ENCODE measurements around the gene INTS7. TPM values are rescaled to one million over a fixed set of nuclear protein-coding genes. Genes with fewer than 3 reads are reported as not detected.
"Not testable (repeated sequence)": the region's sequence is repeated elsewhere in the genome, so short reads cannot be mapped to it uniquely, and the experiment has no call there.

INTS7 gene
- total RNA-seq, 1 experiment from 2014 or later: 45.0 TPM

GRCh38 chr1:211938561-211938997, 96.8 kb downstream of the INTS7 start:
- TF ChIP-seq EZH2 (IDR thresholded peaks at IDR 0.05; ENCODE audit: borderline replicate concordance, low read depth, low read length, poor library complexity, severe bottlenecking): no peak
- TF ChIP-seq CTCF (conservative IDR thresholded peaks at IDR 0.05; ENCODE audit: low read depth, low read length): no peak
- Histone ChIP-seq H3K4me1 (ENCODE audit: insufficient read depth, low read length, poor library complexity, severe bottlenecking) (no peaks in the 10 kb centered on the region), H3K27me3 (replicated peaks; ENCODE audit: insufficient read depth, low read depth, low read length, poor library complexity) (no peaks in the 10 kb centered on the region), H3K27ac (ENCODE audit: low read depth, low read length, poor library complexity, severe bottlenecking) (no peak overlapping the region), H3K36me3 (ENCODE audit: insufficient read depth, low read length, poor library complexity, severe bottlenecking) (no peaks in the 10 kb centered on the region), H3K9me3 (ENCODE audit: low read depth, low read length, poor library complexity, severe bottlenecking) (no peaks in the 10 kb centered on the region), H3K4me3 (ENCODE audit: low read depth, low read length, poor library complexity, severe bottlenecking) (no peak overlapping the region)
- CTCF ChIA-PET: no interaction called here
- intact Hi-C loops (cut with micrococcal nuclease; ENCODE audit: unreplicated experiment): no loop called here
- no peak for DNase-seq (ENCODE audit: low spot score)
- POLR2A ChIA-PET (ENCODE audit: low non-redundant PET): no interaction called here
- BruUV-seq (replicated peaks): no TSS peak

- H3K27me3 ChIP-seq (replicated peaks; ENCODE audit: insufficient read depth, low read depth, low read length, poor library complexity); H3K4me1 ChIP-seq (ENCODE audit: insufficient read depth, low read length, poor library complexity, severe bottlenecking); DNase-seq (ENCODE audit: low spot score); H3K36me3 ChIP-seq (ENCODE audit: insufficient read depth, low read length, poor library complexity, severe bottlenecking); intact Hi-C loops (cut with micrococcal nuclease; ENCODE audit: unreplicated experiment); POLR2A ChIA-PET (ENCODE audit: low non-redundant PET); H3K4me3 ChIP-seq (ENCODE audit: low read depth, low read length, poor library complexity, severe bottlenecking); H3K9me3 ChIP-seq (ENCODE audit: low read depth, low read length, poor library complexity, severe bottlenecking); BruUV-seq (replicated peaks); CTCF ChIA-PET; H3K27ac ChIP-seq (ENCODE audit: low read depth, low read length, poor library complexity, severe bottlenecking): not testable (repeated sequence)
Observed at GRCh38 chr1:211937422-211937821, 97.9 kb downstream of the INTS7 start.

GRCh38 chr1:211935448-211935970, 99.8 kb downstream of the INTS7 start:
- no TSS peak for BruUV-seq (replicated peaks)
- ChIA-PET CTCF (no interaction called here), POLR2A (ENCODE audit: low non-redundant PET) (no interaction called here)
- TF ChIP-seq EZH2 (IDR thresholded peaks at IDR 0.05; ENCODE audit: borderline replicate concordance, low read depth, low read length, poor library complexity, severe bottlenecking): no peak
- TF ChIP-seq CTCF (conservative IDR thresholded peaks at IDR 0.05; ENCODE audit: low read depth, low read length): no peak
- no peaks in the 10 kb centered on the region for H3K4me1 ChIP-seq (ENCODE audit: insufficient read depth, low read length, poor library complexity, severe bottlenecking)
- no peaks in the 10 kb centered on the region for H3K27me3 ChIP-seq (replicated peaks; ENCODE audit: insufficient read depth, low read depth, low read length, poor library complexity)
- H3K27ac ChIP-seq (ENCODE audit: low read depth, low read length, poor library complexity, severe bottlenecking): no peak overlapping the region
- no peaks in the 10 kb centered on the region for H3K9me3 ChIP-seq (ENCODE audit: low read depth, low read length, poor library complexity, severe bottlenecking)
- H3K4me3 ChIP-seq (ENCODE audit: low read depth, low read length, poor library complexity, severe bottlenecking): no peak overlapping the region
- no peak for DNase-seq (ENCODE audit: low spot score)
- H3K36me3 ChIP-seq (ENCODE audit: insufficient read depth, low read length, poor library complexity, severe bottlenecking): no peaks in the 10 kb centered on the region
- intact Hi-C loops (cut with micrococcal nuclease; ENCODE audit: unreplicated experiment): no loop called here

Measured in A673 (cell line).